Cardiac septum (tissue), 1 donor: Measurements from ENCODE around the gene HAVCR2. TPM values are rescaled to one million over a fixed set of nuclear protein-coding genes. Genes with fewer than 3 reads are reported as not detected.
"Not testable (repeated sequence)": the region's sequence is repeated elsewhere in the genome, so short reads cannot be mapped to it uniquely, and the experiment has no call there.

Experiments used
- DNase-seq: peaks from one replicate; pipeline ENCODE4 v3.0.0-alpha.2; 2020; ENCODE audit warnings: low spot score
- intact Hi-C: fragments of 100-400 bp; cut with DNase I; formaldehyde crosslinking; loops from one replicate; pipeline ENCODE4 v1.14.0; 2022
- total RNA-seq: library from RNA; stranded (reverse); fragmentation: NEBNext Ultra II Directional; extraction: Animal tissue kit (Norgen Biotek cat#: 25700); gene quantifications from one replicate; pipeline ENCODE4 v1.2.1, GENCODE V29; 2021
- donor health status: DM: no; HTN: no; CAD: no.

HAVCR2 gene
- total RNA-seq, 1 donor from 2014 or later: 1.7 TPM

DNA sequence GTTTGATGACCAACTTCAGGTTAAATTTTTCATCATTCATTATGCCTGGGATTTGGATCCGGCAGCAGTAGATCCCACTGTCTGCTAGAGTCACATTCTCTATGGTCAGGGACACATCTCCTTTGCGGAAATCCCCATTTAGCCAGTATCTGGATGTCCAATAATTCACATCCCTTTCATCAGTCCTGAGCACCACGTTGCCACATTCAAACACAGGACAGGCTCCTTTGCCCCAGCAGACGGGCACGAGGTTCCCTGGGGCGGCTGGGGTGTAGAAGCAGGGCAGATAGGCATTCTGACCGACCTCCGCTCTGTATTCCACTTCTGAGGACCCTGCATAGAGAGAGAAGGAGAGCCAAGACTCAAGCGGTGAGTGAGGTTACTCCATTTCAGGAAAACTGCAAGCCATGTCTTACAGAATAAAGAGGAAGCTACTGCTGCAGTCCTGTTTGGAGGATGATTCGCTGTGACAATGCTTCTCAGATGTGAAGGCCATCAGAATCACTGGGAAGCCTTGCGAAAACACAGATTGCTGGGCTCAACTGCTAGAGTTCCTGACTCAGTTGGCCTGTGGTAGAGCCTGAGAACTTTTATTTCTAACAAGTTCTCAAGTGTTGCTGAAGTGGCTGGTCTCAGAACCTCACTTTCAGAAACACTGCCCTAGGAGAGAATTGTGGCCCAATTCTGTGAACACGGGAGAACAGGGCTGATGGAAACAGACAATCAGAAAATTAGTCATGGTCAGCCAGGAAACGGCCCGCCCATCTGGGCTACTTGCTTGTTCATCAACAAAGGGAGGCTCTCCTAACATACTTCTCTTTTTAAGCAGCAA lies 2.0 kb downstream of the HAVCR2 start:
- no peak for DNase-seq
- intact Hi-C loops: no loop called here

DNA sequence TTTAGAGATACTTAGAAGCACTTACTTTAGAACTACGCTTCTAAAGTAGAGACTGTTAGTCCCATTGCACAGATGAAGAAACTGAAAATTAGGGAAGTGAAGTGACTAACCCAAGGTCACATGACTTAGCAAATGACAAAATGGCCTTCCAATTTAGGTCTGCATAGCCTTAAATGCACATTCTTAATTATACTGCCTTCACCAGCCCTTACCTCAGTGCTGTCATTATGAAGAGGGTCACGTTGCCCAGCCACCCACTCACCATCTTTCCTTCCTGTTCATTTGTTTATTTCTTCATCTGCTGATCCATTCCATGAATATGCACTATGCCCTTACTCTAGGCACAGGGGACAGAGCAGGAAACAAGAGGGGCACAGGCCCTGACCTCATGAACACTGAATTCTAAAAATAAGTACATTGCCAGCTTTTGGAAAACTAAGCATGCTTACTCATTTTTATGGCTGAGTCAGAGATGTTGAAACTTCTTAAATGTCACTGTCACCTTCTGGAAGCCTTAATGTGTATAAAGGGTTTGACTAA lies 8.6 kb downstream of the HAVCR2 start:
- intact Hi-C loops: no loop called here
- no peak for DNase-seq

DNA sequence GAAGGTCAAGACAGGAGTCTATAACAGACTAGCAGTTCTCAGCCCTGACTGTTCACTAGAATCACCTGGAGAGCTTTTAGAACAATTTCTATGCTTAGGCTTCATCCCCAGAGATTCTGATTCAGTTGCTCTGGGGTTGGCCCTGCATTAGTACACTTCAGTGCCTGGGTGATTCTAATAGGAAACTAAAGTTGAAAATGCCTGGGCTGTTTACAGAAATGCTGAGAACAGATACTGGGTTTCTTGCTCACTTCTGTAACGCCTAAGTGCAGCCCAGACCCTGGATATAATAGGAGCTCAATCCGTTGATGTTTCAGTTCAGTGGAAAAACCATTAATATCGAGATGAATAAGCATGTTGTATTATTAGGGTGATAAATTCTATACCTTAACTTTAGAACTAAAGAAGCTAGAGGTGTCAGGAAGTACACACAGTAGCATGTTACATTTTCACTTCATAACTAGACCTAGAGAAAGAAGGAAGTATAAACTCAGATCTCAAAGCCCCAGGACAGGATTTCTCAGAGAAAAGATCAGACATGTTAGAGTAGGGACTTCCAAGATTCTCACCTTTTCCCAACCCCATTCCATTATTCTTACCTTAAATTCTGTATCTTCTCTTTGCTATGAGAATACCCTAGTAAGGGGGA lies 20.4 kb downstream of the HAVCR2 start:
- DNase-seq: no peak
- intact Hi-C loops: no loop called here

DNA sequence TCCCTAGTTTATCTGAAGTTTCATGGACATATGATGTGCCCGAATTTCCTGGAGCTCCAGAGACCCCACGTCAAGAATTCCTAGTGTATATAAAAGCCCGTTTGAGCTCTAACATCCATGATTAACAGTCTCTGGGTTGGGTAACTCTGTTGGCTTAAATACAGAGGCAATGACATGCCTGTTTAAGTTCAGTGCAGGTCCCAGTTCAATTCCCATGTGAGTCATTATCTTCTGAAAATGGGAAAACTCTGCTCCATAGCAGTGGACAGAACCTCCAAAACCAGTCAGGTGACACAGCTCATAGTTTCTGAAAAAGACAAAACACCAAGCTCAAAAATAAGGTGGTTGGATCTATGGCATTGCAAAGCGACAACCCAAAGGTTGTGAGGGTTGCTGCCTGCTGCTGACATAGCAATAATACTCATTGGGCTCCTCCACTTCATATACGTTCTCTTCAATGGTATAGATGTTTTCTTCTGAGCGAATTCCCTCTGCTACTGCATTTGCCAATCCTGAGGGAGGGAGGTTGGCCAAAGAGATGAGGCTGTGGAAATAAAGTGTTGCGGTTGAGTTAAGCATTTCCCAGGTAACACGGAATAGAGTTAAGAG lies 22.0 kb downstream of the HAVCR2 start:
- intact Hi-C loops: no loop called here
- no peak for DNase-seq

DNA sequence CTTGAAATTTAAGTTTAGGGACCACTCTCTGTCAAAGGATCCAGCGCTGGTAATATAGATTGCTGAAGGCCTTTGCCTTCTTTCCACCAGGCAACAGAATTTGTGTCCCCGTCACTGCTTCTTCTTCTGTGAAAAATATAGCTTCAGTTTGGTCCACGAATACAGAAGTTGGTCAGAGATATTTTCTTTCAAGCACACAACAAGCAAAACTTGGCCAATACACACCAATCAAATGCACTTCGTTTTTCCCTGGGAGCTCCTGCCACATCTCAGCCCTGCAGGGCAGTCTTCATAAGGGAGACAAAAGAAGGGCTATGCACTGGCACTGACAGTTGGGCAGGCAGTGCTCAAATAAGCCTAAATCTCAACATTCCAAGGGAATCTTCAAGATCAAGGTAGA lies 22.9 kb downstream of the HAVCR2 start:
- intact Hi-C loops: no loop called here
- DNase-seq: no peak

GRCh38 chr5:157080286-157080685 lies 28.6 kb downstream of the HAVCR2 start:
- DNase-seq: peak; percentile 39
- intact Hi-C loops: no loop called here

DNA sequence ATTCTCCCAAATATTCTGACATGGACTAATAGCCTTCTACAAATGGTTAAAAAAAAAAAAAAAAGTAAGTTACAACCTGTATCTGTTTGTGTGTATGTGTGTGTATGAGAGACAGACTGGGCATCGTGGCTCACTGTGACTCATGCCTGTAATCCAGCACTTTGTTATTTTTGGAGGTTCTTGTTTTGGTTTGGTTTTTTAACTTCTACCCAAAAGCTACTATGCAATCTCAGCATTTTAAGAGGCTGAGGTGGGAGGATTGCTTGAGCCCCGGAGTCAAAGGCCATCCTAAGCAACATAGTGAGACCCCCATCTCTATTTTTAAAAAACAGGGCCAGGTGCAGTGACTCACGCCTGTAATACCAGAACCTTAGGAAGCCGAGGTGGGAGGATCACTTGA lies 32.3 kb downstream of the HAVCR2 start:
- intact Hi-C loops: no loop called here
- DNase-seq: no peak

DNA sequence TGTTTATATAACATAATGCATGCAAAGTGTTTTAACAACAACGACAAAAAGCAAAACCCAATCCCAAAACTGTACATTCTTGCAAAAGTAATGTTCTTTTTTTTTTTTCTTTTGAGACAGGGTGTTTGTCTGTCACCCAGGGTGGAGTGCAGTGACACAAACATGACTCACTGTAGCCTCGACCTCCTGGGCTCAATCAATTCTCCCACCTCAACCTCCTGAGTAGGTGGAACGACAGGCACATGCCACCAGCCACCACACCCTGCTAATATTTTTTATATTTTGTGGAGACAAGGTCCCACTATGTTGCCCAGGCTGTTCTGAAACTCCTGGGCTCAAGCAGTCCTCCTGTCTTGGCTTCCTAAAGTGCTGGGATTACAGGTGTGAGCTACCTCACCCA lies 36.3 kb downstream of the HAVCR2 start:
- intact Hi-C loops: no loop called here
- no peak for DNase-seq

- intact Hi-C loops: no loop called here
- DNase-seq: no peak
Observed at GRCh38 chr5:157069949-157070348, 38.9 kb downstream of the HAVCR2 start.

DNA sequence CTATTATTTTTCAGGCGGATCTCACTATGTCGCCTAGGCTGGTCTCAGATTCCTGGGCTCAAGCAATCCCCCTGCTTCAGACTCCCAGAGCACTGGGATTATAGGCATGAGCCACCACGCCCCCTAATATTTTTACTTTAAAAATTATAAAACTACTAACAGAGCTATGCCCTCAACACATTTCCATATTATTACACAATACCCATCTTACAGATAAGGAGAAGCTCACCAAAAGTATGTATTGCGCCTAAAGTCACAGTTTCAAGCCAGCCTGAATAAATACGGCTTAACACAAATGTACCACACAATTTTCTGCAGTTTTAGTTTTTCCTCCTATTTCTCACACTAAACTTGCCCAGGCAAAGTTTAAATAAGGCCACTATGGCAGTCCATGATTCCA lies 40.1 kb downstream of the HAVCR2 start:
- intact Hi-C loops: no loop called here
- DNase-seq: no peak

DNA sequence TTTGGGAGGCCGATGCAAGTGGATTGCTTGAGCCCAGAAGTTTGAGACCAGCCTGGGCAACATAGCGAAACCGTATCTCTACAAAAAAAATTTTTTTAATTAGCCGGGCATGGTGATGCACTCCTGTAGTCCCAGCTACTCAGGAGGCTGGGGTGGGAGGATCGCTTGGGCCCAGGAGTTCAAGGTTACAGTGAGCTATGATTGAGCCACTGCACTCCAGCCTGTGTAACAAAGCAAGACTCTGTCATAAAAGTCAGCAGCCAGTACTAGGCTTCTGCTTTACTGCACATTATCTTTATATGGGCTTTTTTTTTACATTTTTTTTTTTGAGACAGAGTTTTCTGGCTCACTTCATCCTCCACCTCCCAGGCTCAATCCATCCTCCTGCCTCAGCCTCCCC lies 40.5 kb downstream of the HAVCR2 start:
- intact Hi-C loops: no loop called here
- no peak for DNase-seq

DNA sequence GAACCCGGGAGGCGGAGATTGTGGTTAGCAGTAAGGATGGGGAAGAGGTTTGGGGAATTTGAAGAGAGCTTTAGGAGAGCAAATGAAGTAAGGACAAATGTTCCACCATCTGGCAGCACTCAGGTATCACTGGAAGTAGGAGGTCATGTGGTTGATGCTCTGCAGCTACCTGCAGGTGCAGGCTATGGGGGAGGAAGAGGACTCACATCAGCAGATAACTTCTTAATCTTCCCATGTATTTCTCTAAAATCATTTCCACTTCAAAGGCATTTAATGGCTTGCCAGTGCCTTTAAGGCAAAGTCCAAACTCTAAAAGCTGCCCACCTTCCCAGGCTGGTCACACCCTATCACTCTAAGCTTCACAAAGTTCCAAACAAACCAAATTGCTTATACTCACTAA lies 41.8 kb downstream of the HAVCR2 start:
- intact Hi-C loops: no loop called here
- DNase-seq: no peak

DNA sequence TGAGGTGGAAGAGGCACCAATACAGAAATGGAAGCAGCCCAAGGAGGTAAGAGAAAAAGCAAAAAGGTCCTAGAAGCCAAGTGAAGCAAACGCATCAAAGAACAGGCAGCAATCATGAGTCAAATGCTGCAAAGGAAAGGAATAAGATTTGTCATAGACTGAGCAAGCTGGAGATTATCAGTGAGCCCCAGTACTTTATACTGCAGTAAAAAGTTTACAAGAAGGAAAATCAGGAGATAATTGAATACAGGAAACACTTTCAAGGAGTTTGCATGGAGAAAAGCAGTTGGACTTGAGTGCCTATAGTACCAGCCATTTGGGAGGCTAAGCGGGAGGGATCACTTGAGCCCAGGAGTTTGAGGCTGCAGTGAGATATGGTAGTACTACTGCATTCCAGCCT lies 42.8 kb downstream of the HAVCR2 start:
- DNase-seq: no peak
- intact Hi-C loops: no loop called here

DNA sequence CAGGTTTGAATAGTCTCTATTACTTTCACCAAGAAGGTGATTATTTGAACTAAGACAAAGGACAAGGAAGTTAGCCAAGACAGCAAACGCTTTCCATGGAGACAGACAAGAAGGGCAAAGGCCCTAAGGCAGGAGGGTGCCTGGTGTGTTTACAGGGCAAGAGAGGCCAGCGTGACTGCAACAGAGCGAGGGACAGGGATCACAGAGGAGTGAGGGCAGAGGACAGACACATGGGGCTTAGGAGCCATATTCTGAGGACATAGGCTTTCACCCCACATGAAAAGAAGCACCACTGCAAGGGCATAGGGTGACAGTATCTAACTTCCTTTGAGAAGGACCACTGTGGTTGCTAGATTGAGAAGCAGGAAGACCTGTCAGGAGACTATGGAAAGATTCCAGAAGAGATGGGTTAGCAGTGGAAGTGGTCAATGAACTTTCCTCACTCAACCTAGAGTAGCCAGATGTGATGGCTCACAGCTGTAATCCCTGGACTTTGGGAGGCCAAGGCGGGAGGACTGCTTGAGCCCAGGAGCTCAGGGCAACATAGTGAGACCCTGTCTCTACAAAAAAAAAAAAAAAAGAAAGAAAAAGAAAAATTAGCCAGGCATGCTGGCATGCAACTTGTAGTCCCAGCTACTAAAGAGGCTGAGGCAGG lies 44.9 kb downstream of the HAVCR2 start:
- intact Hi-C loops: no loop called here
- DNase-seq: no peak

DNA sequence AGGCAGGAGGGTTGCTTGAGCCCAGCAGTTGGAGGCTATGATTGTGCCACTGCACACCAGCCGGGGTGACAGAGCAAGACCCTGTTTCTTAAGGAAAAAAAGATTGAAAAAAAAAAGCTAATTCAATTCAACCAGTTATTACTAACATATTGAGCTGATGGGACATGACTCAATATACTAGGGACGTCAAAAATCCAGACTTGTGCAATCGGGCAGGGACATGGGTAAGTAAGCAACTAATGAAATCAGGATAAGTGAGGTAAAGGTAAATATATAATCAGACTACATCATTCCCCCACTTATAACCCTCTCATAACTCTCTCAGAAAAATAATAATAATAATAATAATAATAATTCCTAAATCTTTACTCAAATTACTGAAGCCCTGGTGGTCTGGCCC lies 49.0 kb downstream of the HAVCR2 start:
- intact Hi-C loops: no loop called here
- DNase-seq: no peak

DNA sequence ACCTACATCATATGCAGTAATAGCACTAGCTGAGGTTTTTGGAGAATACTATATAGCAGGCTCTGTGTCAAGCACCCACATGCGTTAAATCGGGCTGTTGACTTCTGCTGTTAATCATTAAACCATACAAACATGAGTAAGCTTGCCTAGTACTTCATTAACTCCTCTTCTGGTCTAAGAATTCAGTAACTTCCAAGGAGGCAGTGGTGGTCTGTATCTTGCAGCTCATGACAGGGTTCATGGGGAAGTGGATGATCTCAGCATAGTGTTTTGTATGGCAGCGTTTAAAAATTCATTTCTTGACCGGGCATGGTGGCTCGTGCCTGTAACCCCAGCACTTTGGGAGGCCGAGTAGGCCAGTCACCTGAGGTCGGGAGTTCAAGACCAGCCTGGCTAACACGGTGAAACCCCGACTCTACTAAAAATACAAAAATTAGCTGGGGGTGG lies 49.7 kb downstream of the HAVCR2 start, which contains the start of gene HAVCR1:
Gene HAVCR1 (minus strand): TSS at position 24 of the 447 bp plus-strand sequence. CDS start 1,173 bp downstream, outside the sequence.
- intact Hi-C loops: no loop called here
- DNase-seq: no peak

DNA sequence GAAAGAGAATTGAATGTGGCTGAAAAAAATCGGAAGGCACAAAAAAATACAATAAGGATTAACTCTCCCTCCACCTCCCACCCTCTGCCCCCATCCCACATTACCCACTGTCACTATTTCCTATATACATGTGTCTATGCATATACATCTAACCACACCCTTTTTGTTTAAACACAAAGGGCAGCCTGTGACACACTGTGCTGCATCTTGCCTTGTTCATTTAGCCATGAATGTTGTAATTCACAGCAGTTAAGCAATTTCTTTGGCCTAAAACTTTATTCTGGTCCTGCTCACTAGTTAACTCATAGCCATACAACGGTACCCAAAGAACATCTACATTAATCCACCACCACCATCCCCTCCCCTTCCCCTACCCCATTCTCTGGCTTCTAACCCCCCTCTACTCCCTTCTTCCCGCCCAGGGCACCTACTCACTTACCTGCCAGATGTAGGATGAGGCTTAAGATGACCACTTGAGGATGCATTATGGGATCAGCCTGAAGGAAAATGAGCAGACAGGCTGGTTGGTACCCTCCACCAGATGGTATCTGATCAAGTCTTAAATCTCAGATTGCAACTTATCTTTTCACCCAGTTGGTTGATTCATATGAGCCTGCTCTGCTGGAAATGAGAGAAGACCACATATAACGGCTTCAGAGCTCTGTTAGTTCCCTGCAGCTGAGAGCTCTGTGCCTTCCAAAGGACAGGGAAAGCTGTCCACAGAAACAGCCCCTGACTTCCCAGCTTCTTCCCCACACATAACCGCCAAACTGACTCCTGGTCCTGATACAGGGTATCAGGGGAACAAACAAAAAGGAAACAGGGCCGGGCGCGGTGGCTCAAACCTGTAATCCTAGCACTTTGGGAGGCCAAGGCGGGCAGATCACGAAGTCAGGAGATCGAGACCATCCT lies 51.1 kb downstream of the HAVCR2 start:
- intact Hi-C loops: no loop called here
- no peak for DNase-seq

GRCh38 chr5:157056848-157057247 lies 52.0 kb downstream of the HAVCR2 start:
- DNase-seq, intact Hi-C loops: not testable (repeated sequence)
